GM19397 (cell line): ENCODE data around the gene PTPRU.

Source experiments
- ATAC-seq: cut with Tn5 transposase; IDR thresholded peaks from one replicate; pipeline ENCODE4 v1.9.1; 2021; ENCODE audit warnings: mild to moderate bottlenecking, moderate library complexity; ENCODE audit not compliant: unreplicated experiment

PTPRU gene

GRCh38 chr1:29235955-29236711 lies at the start of gene PTPRU:
PTPRU (plus strand) TSS chr1:29236522; CDS start chr1:29236645, 123 bp downstream.
- peak; percentile 87 for ATAC-seq

- no peak for ATAC-seq
These were observed 49.6 kb upstream of the PTPRU start for GRCh38 chr1:29186707-29187106.

DNA sequence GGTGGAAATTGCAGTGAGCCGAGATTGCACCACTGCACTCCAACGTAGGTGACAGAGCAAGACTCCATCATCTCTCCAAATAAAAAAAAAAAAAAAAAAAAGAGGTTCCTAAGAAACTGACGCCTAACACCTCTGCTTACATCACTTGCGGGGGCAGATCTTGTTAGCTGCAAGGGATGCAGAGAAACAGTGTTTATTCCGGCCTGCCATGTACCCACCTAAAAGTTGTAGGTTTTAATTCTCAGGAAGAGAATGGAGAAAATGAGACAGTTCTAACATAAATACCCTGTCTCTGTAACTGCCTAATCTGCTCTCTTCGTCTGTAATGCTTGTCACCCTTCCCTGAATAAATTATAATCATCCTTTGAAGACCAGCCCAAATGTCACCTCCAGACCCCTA lies 45.6 kb upstream of the PTPRU start:
- ATAC-seq, result no peak

DNA sequence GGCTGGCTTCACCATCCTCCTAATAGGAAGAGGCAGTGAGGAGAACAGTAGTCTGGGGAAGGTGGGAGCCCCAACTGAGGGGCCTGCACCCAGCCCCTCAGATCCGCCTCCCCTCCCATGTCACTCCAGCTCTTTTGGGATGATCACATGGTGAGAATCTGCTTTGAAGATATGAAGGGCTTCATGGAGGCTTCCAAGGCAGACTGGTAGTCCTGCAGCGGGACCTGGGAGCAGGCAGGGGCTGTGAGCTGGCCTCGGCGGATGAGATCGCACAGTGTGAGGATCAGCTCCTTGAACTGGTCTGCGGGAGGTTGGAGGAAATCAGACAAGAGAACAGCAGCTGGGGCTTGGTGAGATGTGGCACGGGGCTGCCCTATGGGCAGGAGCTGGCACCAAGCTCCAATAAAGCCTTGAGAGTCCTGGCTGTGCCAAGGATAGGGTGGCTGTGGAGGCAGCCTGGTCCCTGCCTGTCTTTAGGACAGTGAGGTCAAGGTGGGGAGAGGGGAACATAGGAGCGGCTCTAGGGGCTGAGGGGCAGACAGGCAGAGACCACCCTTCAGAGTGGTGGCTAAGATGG lies 42.4 kb upstream of the PTPRU start:
- ATAC-seq, result no peak

DNA sequence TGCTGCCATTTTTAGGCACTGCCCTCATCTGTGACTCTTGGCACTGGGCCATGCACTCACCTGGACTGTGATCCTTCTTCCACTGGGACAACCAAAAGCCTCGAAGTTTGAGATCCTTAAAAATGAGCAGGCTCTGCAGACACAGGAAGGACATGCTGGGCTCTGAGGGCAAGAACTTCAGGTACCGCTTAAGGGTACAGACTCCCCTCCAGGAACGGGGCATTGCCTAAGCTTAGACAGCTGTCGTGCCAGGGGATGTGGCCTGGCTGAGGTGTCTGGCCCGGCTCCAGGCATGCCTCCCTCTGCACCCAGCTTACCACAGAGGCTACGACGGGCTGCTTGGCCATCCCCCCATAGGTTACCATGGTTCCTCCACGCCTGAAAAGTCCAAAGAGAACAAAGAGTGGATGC lies 40.4 kb upstream of the PTPRU start:
- no peak for ATAC-seq

GRCh38 chr1:29196863-29197589 lies 39.3 kb upstream of the PTPRU start:
- ATAC-seq, result no peak

- ATAC-seq, result no peak
These were observed 38.8 kb upstream of the PTPRU start for GRCh38 chr1:29197590-29197924.

DNA sequence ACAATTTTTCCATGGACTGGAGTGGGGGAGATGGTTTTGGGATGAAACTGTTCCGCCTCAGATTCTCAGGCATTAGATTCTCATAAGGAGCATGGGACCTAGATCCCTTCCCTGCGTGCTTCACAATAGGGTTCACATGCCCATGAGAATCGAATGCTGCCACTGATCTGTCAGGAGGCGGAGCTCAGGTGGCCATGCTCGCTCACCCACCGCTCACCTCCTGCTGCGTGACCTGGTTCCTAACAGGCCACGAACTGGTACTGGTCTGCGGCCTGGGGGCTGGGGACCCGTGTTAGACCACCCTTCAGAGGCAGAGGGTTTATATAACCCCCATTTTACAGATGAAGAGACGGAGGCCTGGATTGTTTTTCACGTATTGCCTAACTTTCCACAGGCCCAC lies 38.3 kb upstream of the PTPRU start:
- no peak for ATAC-seq

DNA sequence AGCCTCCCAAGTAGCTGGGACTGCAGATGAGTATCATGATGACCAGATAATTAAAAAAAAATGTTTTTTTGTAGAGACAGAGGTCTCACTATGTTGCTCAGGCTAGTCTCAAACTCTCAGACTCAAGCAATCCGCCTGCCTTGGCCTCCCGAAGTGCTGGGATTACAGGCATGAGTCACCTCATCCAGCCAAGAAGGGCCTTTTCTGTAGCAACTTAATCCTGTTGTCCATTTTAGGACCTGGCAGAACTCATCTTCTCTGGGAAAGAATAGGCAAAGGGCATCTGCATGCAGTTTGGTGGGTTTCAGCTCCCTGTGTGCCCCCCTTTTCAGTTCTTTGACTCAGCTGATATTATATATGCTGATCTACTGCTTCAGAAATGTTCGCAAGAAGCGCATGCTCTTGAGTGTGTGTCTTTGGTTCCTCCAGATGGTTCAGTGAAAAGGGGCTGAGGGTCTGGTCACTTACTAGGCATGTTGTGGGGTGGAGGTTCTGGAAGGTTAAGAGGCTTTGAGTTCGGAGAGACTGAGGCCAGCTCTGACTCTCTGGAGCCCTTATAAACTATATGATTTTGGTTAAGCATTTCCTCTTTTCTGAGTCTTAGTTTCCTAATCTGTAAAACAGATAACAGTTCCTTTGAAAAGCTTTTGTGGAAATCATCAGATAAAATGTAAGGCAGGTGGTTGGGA lies 35.3 kb upstream of the PTPRU start:
- ATAC-seq, result no peak

DNA sequence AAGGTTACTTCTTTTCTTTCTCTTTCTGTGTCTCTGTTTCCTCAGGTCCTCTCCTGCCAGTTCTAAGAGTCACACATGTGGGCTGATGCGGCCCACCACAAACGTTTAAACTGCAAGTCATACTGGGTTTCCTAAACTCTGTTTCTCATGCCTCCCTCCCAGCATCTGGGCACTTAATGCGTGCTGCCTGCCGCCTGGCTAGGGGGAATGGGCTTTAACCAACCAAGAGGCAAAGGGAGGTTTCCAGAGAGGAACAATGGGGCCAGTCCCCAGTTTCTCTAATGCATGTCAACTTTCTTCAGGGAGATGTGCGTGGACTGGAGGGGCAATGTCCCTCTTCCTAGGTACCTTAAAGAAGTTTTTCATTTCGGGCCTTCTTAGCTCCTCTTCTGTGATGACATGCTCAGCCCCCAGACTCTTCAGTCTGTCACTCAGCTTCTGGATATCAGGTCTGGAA lies 34.7 kb upstream of the PTPRU start:
- no peak for ATAC-seq

GRCh38 chr1:29202053-29202452 lies 34.3 kb upstream of the PTPRU start:
- no peak for ATAC-seq

- ATAC-seq, result peak; percentile 67
These were observed 33.6 kb upstream of the PTPRU start for GRCh38 chr1:29202584-29203340.

GRCh38 chr1:29208442-29208841 lies 27.9 kb upstream of the PTPRU start:
- no peak for ATAC-seq

GRCh38 chr1:29209173-29209572 lies 27.1 kb upstream of the PTPRU start:
- no peak for ATAC-seq

DNA sequence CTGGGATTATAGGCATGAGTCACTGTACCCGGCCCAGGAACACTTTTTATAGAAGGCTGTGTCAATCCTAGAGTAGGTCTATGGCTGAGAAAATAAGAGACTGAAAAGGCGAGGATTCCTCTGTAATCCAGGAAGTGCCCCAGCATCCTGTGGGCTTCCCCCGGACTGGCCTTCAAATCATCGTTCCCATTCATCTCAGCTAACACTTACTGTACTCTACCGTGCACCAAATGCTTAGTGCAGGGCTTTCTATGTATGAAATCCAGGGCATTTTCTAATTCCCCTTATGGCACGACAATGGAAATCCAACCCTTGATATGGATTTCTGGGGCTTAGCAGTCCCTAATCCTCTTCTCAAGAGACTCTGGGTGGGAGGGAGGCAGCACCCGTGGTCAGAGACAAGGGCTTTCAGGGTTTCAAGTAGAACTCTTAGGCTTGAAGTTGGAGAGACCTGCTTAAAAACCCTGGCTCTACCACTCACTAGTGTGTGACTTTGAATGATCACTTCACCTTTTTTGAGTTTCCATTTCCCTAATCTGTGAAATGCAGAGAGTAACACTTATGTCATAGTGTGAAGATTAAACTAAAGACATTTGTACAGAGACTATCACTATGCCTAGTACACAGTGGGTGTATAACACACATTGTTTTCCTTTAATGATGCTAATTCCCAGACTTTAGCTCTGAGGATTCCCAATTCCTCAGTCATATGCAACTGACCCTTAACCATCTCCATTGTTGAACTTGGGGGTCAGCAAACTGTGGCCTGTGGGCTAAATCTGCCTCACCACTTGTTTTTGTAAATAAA lies 25.8 kb upstream of the PTPRU start:
- ATAC-seq, result no peak

DNA sequence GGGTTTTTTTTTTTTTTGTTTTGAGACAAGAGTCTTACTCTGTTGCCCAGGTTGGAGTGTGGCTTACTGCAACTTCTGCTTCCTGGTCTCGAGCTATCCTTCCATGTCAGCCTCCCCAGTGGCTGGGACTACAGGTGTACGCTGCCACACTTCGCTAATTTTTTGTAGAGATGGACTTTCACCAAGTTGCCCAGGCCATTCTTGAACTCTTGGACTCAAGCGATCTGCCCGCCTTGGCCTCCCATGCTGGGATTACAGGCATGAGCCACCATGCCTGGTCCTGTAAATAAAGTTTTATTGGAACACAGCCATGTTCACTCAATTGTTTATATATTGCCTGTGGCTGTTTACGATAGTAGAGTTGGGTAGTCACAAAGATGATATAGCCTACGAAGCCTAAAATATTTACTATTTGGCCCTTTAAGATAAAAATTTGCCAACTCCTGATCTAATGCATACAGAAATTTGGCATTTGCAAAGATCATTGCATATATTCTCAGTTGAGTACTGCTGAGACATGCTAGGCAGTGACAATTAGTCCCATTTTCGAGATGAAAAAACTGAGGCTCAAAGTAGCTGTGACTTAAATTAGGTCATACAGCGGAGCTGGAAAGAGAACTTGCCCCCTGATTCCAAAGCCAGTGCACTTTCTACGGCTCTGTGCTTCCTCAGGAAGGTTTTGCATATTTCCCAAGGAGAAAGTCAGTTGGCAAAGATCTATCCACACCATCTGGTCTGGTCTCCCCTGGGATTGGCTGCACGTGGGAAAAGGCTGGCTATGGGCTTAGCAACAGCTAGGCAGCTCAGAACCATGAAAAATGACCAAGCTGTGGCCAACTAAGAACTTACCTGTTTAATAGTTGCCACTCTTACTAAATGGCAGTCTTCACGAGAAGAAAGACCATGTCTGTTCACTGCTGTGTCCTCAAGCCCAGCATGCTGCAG lies 25.0 kb upstream of the PTPRU start:
- no peak for ATAC-seq

- no peak for ATAC-seq
These were observed 23.3 kb upstream of the PTPRU start for GRCh38 chr1:29213055-29213454.

GRCh38 chr1:29217633-29218032 lies 18.7 kb upstream of the PTPRU start:
- no peak for ATAC-seq

DNA sequence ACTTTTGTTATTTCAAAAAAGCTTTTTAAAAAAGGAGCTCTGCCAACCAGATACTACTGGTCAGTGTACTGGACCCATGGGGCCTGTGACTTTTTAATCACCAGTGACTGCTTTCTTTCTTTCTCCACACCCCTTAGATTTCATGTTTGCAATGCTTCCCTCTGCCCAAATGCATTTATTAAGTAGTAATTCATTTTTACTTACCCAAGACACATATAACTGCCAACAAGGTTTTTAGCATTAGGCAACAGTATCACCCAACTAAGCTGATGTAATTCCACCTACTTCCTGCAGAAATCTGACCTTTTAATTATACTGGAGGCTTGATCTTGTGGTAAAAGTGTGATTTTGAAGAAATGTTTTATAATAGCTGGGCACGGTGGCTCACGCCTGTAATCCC lies 18.1 kb upstream of the PTPRU start:
- ATAC-seq, result no peak
